HCT116 (cell line): Measurements from ENCODE around the gene OSCAR. TPM values are rescaled to one million over a fixed set of nuclear protein-coding genes. Genes with fewer than 3 reads are reported as not detected.

ENCODE experiments used
- ATAC-seq: fragments of 200-7000 bp; cut with Tn5 transposase; 2 replicates; pipeline ENCODE4 v1.9.1; 2020; ENCODE audit warnings: mild to moderate bottlenecking, moderate library complexity
- BruUV-seq: library from RNA; stranded (reverse); fragments of 400-500 nt; replicated peaks from 2 replicates; lab custom pipeline; 2021; lab: Mats Ljungman, UMichigan
- CTCF ChIA-PET: fragments of 300-600 bp; sonication (Branson Sonifier 250); formaldehyde crosslinking; loops from one replicate; lab custom pipeline; 2021; ENCODE audit warnings: antibody characterized with exemption; lab: Charles Lee
- POLR2A ChIA-PET: fragments of 300-600, 350-600 bp; sonication (Branson Sonifier 250); formaldehyde crosslinking; loops from one replicate; lab custom pipeline; 2021; ENCODE audit warnings: antibody characterized with exemption; lab: Charles Lee
- RAD21 ChIA-PET, 2 experiments: fragments of 300-600 bp; sonication (Branson Sonifier 250); formaldehyde crosslinking; loops; one replicate each; lab custom pipeline; 2023; ENCODE audit warnings: low total read pairs in 2 of 2; ENCODE audit not compliant: uncharacterized antibody in 2 of 2, unreplicated experiment in 2 of 2, low non-redundant PET in 1 of 2; lab: Charles Lee
- DNase-seq: peaks from one replicate; pipeline ENCODE4 v3.0.0-alpha.2; 2010; ENCODE audit warnings: low read depth, low spot score
- H2AFZ ChIP-seq: fragments of 200-600 bp; shearing (Covaris generic), sonication (generic); 2 replicates; pipeline ENCODE4 v1.6.1; 2017; ENCODE audit warnings: low read depth, mixed run types, mixed read lengths, antibody characterized with exemption, low read length; ENCODE audit not compliant: poor library complexity, severe bottlenecking
- H3K27ac ChIP-seq: 2 replicates; pipeline ENCODE4 v1.5.1; 2012; ENCODE audit warnings: low read depth, low read length
- H3K27me3 ChIP-seq: fragments of 200-600 bp; sonication (generic); 2 replicates; pipeline ENCODE4 v1.6.1; 2016; ENCODE audit warnings: mixed run types, low read length, mixed read lengths; ENCODE audit not compliant: insufficient read depth
- H3K36me3 ChIP-seq, 2 experiments: fragments of 200-500 bp in 1 of 2; fragments of 200-600 bp in 1 of 2; sonication (Bioruptor generic) in 1 of 2; sonication (generic) in 1 of 2; 2 replicates each; pipeline versions ENCODE4 v1.5.1 to v1.6.1; 2014 to 2016; ENCODE audit warnings: low read length in 2 of 2, inconsistent platforms in 1 of 2, mixed read lengths in 1 of 2, mixed run types in 1 of 2; ENCODE audit not compliant: insufficient read depth in 2 of 2, control insufficient read depth in 1 of 2
- H3K4me1 ChIP-seq, 2 experiments: fragments of 200-600 bp in 1 of 2; sonication (generic) in 1 of 2; 2 replicates each; pipeline versions ENCODE4 v1.5.1 to v1.6.1; 2012 to 2017; ENCODE audit warnings: low read length in 2 of 2, inconsistent platforms in 1 of 2, mild to moderate bottlenecking in 1 of 2, mixed read lengths in 1 of 2, mixed run types in 1 of 2, moderate library complexity in 1 of 2; ENCODE audit not compliant: insufficient read depth in 2 of 2, control insufficient read depth in 1 of 2
- H3K4me2 ChIP-seq: fragments of 200-600 bp; sonication (generic); 2 replicates; pipeline ENCODE4 v1.6.1; 2017; ENCODE audit warnings: mixed run types, low read length, mixed read lengths
- H3K4me3 ChIP-seq, 2 experiments: fragments of 200-600 bp in 1 of 2; sonication (generic) in 1 of 2; replicated peaks in 1 of 2; 2 replicates each; pipeline ENCODE4 v1.5.1; 2011 to 2016; ENCODE audit warnings: low read length in 2 of 2, control low read depth in 1 of 2, low read depth in 1 of 2, mild to moderate bottlenecking in 1 of 2, mixed read lengths in 1 of 2, mixed run types in 1 of 2
- H3K79me2 ChIP-seq: fragments of 200-600 bp; sonication (generic); 2 replicates; pipeline ENCODE4 v1.6.1; 2017; ENCODE audit warnings: mild to moderate bottlenecking, mixed run types, low read length, moderate library complexity, mixed read lengths; ENCODE audit not compliant: insufficient read depth
- H3K9ac ChIP-seq: fragments of 200-600 bp; sonication (generic); 2 replicates; pipeline ENCODE4 v1.6.1; 2016; ENCODE audit warnings: low read length, mixed read lengths
- H3K9me2 ChIP-seq: fragments of 200-600 bp; sonication (generic), shearing (Covaris generic); 2 replicates; pipeline ENCODE4 v1.6.1; 2017; ENCODE audit warnings: mixed run types, mild to moderate bottlenecking, moderate library complexity; ENCODE audit not compliant: insufficient read depth
- H3K9me3 ChIP-seq, 2 experiments: fragments of 200-500 bp in 1 of 2; fragments of 200-600 bp in 1 of 2; sonication (Bioruptor generic) in 1 of 2; sonication (generic) in 1 of 2; 2 replicates each; pipeline ENCODE4 v1.6.1; 2014 to 2017; ENCODE audit warnings: low read length in 2 of 2, mixed read lengths in 2 of 2, inconsistent platforms in 1 of 2, low read depth in 1 of 2, mild to moderate bottlenecking in 1 of 2, mixed run types in 1 of 2, moderate library complexity in 1 of 2; ENCODE audit not compliant: control insufficient read depth in 1 of 2, insufficient read depth in 1 of 2
- H4K20me1 ChIP-seq: fragments of 200-600 bp; sonication (generic), shearing (Covaris generic); 2 replicates; pipeline ENCODE4 v1.6.1; 2017; ENCODE audit warnings: mixed run types, mild to moderate bottlenecking, moderate library complexity; ENCODE audit not compliant: insufficient read depth
- CEBPB ChIP-seq: IDR thresholded peaks from 2 replicates; pipeline ENCODE4 v1.6.1; 2012; ENCODE audit warnings: low read depth
- EGR1 ChIP-seq: IDR thresholded peaks from 2 replicates; pipeline ENCODE4 v1.6.1; 2012; ENCODE audit warnings: low read depth
- EZH2 ChIP-seq: fragments of 200-600 bp; sonication (generic); IDR thresholded peaks from 2 replicates; pipeline ENCODE4 v1.6.1; 2017; ENCODE audit warnings: antibody characterized with exemption, mixed run types
- EZH2phosphoT487 ChIP-seq: fragments of 200-600 bp; IDR thresholded peaks from 2 replicates; pipeline ENCODE4 v1.6.1; 2018; ENCODE audit warnings: antibody characterized with exemption, borderline replicate concordance
- FOSL1 ChIP-seq: IDR thresholded peaks from 2 replicates; pipeline ENCODE4 v1.6.1; 2012; ENCODE audit warnings: low read depth
- POLR2A ChIP-seq: IDR thresholded peaks from 2 replicates; pipeline ENCODE4 v1.7.0; 2011; ENCODE audit warnings: borderline replicate concordance; ENCODE audit not compliant: insufficient read depth, insufficient read length; ENCODE audit errors: extremely low read depth
- POLR2AphosphoS5 ChIP-seq: IDR thresholded peaks from 2 replicates; pipeline ENCODE4 v1.6.1; 2011; ENCODE audit warnings: mild to moderate bottlenecking, low read depth, low read length, moderate library complexity
- SP1 ChIP-seq: IDR thresholded peaks from 2 replicates; pipeline ENCODE4 v1.6.1; 2012; ENCODE audit warnings: low read depth
- SRF ChIP-seq: IDR thresholded peaks from 2 replicates; pipeline ENCODE4 v1.6.1; 2012; ENCODE audit warnings: low read depth
- YY1 ChIP-seq: IDR thresholded peaks from 2 replicates; pipeline ENCODE4 v1.6.1; 2011; ENCODE audit warnings: low read length, low read depth, moderate library complexity, mild to moderate bottlenecking; ENCODE audit not compliant: insufficient replicate concordance; ENCODE audit errors: extremely low read depth
- intact Hi-C: fragments of 100-400 bp; cut with micrococcal nuclease; formaldehyde crosslinking; loops from 2 replicates; pipeline ENCODE4 v1.10.0; 2022
- total RNA-seq: library from RNA; stranded (reverse); gene quantifications from one replicate; pipeline ENCODE4 v1.2.1, GENCODE V29; 2021; ENCODE audit not compliant: unreplicated experiment
- TF ChIP-seq, protein P1 (sequence below): IDR thresholded peaks from 2 replicates; pipeline ENCODE4 v1.6.1; 2012

OSCAR gene
- total RNA-seq, 1 experiment from 2014 or later: 0.59 TPM

DNA sequence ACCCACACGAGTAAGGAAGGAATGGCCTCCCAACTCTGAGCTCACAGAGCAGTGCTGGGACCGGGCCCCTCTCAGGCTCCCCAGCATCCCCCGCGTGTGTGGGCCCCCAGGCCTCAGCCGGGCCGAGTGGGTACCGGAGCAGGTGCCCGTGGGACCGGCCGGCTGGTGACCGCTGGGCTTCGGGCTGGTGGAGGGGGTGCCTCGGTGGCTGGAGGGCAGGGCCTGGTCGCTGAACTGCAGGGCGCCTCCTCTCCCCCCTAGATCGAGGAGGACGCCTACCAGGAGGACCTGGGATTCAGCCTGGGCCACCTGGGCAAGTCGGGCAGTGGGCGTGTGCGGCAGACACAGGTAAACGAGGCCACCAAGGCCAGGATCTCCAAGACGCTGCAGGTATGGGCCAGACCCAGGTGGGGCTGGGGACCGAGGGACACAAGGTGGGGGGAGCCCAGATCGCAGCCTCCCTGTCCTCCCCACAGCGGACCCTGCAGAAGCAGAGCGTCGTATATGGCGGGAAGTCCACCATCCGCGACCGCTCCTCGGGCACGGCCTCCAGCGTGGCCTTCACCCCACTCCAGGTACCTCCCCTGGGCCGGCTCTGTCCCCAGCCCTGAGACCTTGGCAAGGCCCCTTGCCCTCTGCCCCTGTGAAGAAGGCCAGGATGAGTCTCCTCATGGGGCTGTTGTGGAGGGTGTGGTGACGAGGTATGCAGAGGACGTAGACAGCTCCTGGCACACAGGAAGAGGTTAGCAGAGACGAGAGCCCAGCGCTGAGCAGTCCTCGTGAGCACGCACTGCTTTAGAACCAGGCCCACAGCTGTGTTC, 28.4 kb upstream of the OSCAR start (continued):
- no peak for TF ChIP-seq SRF
- TF ChIP-seq SP1: no peak

DNA sequence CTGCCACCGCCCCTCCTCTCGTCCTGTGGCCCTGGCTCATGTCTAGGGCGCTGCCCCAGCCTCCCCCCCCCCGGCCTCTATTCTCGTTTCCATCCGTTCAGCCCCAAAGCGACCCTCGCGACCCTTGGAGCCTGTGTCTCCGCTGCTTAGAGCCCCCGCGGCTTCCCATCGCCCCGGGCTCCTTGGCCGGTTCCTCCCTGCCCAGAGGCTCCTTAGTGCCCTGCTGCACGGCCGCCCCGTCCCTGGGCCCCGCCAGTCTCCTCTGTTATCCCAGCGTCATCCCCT, 27.8 kb upstream of the OSCAR start:
- Histone ChIP-seq H3K79me2 (no peaks in the 10 kb centered on the region), H3K36me3 (peaks cover 25 to 41% of the 10 kb centered on the region in 2 experiments; a peak in 3 of 4 replicates), H3K4me2 (no peak overlapping the region), H4K20me1 (no peaks in the 10 kb centered on the region), H3K9me2 (no peaks in the 10 kb centered on the region), H3K9ac (no peak overlapping the region), H2AFZ (no peak overlapping the region), H3K9me3 (no peaks in the 10 kb centered on the region), H3K27ac (no peak overlapping the region), H3K27me3 (no peaks in the 10 kb centered on the region), H3K4me3 (no peak overlapping the region), H3K4me1 (peaks cover under 1 to 3% of the 10 kb centered on the region in 2 experiments; a peak in 2 of 4 replicates)
- no peak for DNase-seq
- POLR2A ChIA-PET: no interaction called here
- intact Hi-C loops: no loop called here
- BruUV-seq: no TSS peak
- no peak for ATAC-seq
- TF ChIP-seq, protein P1, sequence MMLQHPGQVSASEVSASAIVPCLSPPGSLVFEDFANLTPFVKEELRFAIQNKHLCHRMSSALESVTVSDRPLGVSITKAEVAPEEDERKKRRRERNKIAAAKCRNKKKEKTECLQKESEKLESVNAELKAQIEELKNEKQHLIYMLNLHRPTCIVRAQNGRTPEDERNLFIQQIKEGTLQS: no peak
- CTCF ChIA-PET: no interaction called here
- RAD21 ChIA-PET: no interaction called here

DNA sequence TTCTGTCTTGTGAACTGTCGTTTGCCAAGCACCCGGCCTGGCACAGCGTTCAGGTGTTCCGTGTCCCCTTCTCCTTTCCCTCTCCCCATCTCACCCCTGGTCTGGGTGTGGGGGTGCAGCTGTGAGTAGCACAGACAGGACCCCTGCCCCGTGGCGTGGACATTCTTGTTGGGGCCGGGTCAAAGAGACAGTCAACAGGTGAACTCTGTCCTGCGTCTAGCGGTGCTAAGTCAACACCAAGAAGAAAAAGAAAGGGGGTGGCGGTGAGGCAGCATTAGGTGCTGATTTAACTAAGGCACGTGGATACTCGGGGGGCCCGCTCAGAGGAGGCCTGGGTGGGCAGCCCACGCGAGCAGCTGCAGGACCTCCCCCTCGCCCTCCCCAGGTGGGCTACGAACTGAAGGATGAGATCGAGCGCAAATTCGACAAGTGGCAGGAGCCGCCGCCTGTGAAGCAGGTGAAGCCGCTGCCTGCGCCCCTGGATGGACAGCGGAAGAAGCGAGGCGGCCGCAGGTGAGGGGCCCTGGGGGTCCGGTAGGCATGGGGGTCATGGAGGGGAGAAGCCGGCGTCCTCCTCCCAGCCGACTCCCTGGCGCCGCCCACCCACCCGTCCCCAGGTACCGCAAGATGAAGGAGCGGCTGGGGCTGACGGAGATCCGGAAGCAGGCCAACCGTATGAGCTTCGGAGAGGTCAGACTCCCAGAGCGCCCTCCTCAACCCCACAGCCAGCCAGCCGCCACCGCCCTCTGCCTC, 27.3 kb upstream of the OSCAR start:
- POLR2A ChIA-PET: no interaction called here
- Histone ChIP-seq H3K4me3 (no peak overlapping the region), H3K27ac (no peak overlapping the region), H3K79me2 (no peaks in the 10 kb centered on the region), H3K9me3 (no peaks in the 10 kb centered on the region), H3K9me2 (no peaks in the 10 kb centered on the region), H3K4me2 (no peak overlapping the region), H3K4me1 (no peaks in the 10 kb centered on the region), H3K9ac (no peak overlapping the region), H3K27me3 (no peaks in the 10 kb centered on the region), H3K36me3 (peaks cover 27 to 44% of the 10 kb centered on the region in 2 experiments; a peak in 3 of 4 replicates)
- intact Hi-C loops: no loop called here
- no peak for DNase-seq
- no TSS peak for BruUV-seq
- CTCF ChIA-PET: no interaction called here
- ATAC-seq: no peak
- RAD21 ChIA-PET: no interaction called here
- no peak for TF ChIP-seq FOSL1
- no peak for TF ChIP-seq CEBPB
- no peak for TF ChIP-seq YY1
- no peak for TF ChIP-seq EGR1
- TF ChIP-seq POLR2A: no peak
- no peak for TF ChIP-seq SRF
- TF ChIP-seq EZH2phosphoT487: no peak
- TF ChIP-seq EZH2: no peak
- TF ChIP-seq POLR2AphosphoS5: no peak
- TF ChIP-seq, all 23 proteins: peak for 0
- no peaks in the 10 kb centered on the region for H4K20me1 ChIP-seq
- H2AFZ ChIP-seq: no peak overlapping the region
